PC-3 (cell line): ENCODE measurements around the gene CGNL1. TPM values are rescaled to one million over a fixed set of nuclear protein-coding genes. Genes with fewer than 3 reads are reported as not detected.

Experiments used
- ATAC-seq: fragments of 200-7000 bp; cut with Tn5 transposase; 2 replicates; pipeline ENCODE4 v1.9.1; 2020; ENCODE audit warnings: mild to moderate bottlenecking, moderate library complexity
- BruUV-seq: library from RNA; stranded (reverse); fragments of 400-500 nt; replicated peaks from 2 replicates; lab custom pipeline; 2021; lab: Mats Ljungman, UMichigan
- CTCF ChIA-PET: fragments of 300-600 bp; sonication (Branson Sonifier 250); formaldehyde crosslinking; loops from one replicate; lab custom pipeline; 2022; ENCODE audit warnings: antibody characterized with exemption; lab: Charles Lee
- POLR2A ChIA-PET: fragments of 300-600 bp; sonication (Branson Sonifier 250); formaldehyde crosslinking; loops from one replicate; lab custom pipeline; 2022; ENCODE audit warnings: antibody characterized with exemption; ENCODE audit not compliant: unreplicated experiment; lab: Charles Lee
- DNase-seq: peaks from one replicate; pipeline ENCODE4 v3.0.0-alpha.2; 2015
- H2AFZ ChIP-seq: fragments of 300-600 bp; sonication (generic); 2 replicates; pipeline ENCODE4 v1.6.0; 2016; ENCODE audit warnings: antibody characterized with exemption, low read length
- H3F3A ChIP-seq: fragments of 300-600 bp; sonication (generic); one replicate; pipeline ENCODE4 v1.6.0; 2017; ENCODE audit warnings: antibody characterized with exemption, low read length, control low read depth, mild to moderate bottlenecking; ENCODE audit not compliant: unreplicated experiment
- H3K27ac ChIP-seq: fragments of 300-600 bp; sonication (generic); 2 replicates; pipeline ENCODE4 v1.5.1; 2016; ENCODE audit warnings: mild to moderate bottlenecking, low read length
- H3K27me3 ChIP-seq: fragments of 300-600 bp; sonication (generic); 2 replicates; pipeline ENCODE4 v1.6.1; 2016; ENCODE audit warnings: low read length, mixed read lengths
- H3K36me3 ChIP-seq: fragments of 300-600 bp; sonication (generic); 2 replicates; pipeline ENCODE4 v1.6.1; 2016; ENCODE audit warnings: low read depth, mixed run types, low read length, mixed read lengths
- H3K4me1 ChIP-seq: fragments of 300-600 bp; sonication (generic); 2 replicates; pipeline ENCODE4 v1.5.1; 2016; ENCODE audit warnings: low read length; ENCODE audit not compliant: insufficient read depth
- H3K4me2 ChIP-seq: fragments of 300-600 bp; sonication (generic); 2 replicates; pipeline ENCODE4 v1.6.0; 2016; ENCODE audit warnings: low read length
- H3K4me3 ChIP-seq: fragments of 300-600 bp; sonication (generic); 2 replicates; pipeline ENCODE4 v1.5.1; 2016; ENCODE audit warnings: mild to moderate bottlenecking, low read length, mixed read lengths
- H3K79me2 ChIP-seq: fragments of 300-600 bp; sonication (generic); 2 replicates; pipeline ENCODE4 v1.6.1; 2017; ENCODE audit warnings: low read length, mixed read lengths
- H3K9ac ChIP-seq: fragments of 300-600 bp; sonication (generic); 2 replicates; pipeline ENCODE4 v1.6.0; 2016; ENCODE audit warnings: mild to moderate bottlenecking, low read length
- H3K9me2 ChIP-seq: fragments of 300-600 bp; sonication (generic); replicated peaks from 2 replicates; pipeline ENCODE4 v1.6.1; 2016; ENCODE audit warnings: mixed run types, low read length, mixed read lengths
- H3K9me3 ChIP-seq: fragments of 300-600 bp; sonication (generic); 2 replicates; pipeline ENCODE4 v1.6.1; 2016; ENCODE audit warnings: low read length, mixed read lengths
- H4K20me1 ChIP-seq: fragments of 300-600 bp; sonication (generic); 2 replicates; pipeline ENCODE4 v1.6.1; 2016; ENCODE audit warnings: low read length, mixed read lengths
- EZH2 ChIP-seq: fragments of 300-600 bp; sonication (generic); IDR thresholded peaks from one replicate; pipeline ENCODE4 v1.6.1; 2017; ENCODE audit warnings: antibody characterized with exemption, mild to moderate bottlenecking, low read length; ENCODE audit not compliant: unreplicated experiment
- EZH2phosphoT487 ChIP-seq: fragments of 300-600 bp; sonication (generic); IDR thresholded peaks from 2 replicates; pipeline ENCODE4 v1.6.1; 2018; ENCODE audit warnings: mild to moderate bottlenecking, antibody characterized with exemption, low read length, borderline replicate concordance
- intact Hi-C: fragments of 100-400 bp; cut with micrococcal nuclease; formaldehyde crosslinking; loops from 2 replicates; pipeline ENCODE4 v1.9.0; 2023
- total RNA-seq: library from RNA; depleted of rRNA; stranded (reverse); fragments of >200 nt; gene quantifications from 2 replicates; pipeline ENCODE4 v1.2.3, GENCODE V29; 2014
- TF ChIP-seq, protein P1 (sequence below): fragments of 300-600 bp; sonication (generic); conservative IDR thresholded peaks from 2 replicates; pipeline ENCODE4 v1.5.1; 2017; ENCODE audit warnings: antibody characterized with exemption, low read depth, mild to moderate bottlenecking, low read length

CGNL1 gene
- total RNA-seq, 1 experiment from 2014 or later, result 0.66 TPM

DNA sequence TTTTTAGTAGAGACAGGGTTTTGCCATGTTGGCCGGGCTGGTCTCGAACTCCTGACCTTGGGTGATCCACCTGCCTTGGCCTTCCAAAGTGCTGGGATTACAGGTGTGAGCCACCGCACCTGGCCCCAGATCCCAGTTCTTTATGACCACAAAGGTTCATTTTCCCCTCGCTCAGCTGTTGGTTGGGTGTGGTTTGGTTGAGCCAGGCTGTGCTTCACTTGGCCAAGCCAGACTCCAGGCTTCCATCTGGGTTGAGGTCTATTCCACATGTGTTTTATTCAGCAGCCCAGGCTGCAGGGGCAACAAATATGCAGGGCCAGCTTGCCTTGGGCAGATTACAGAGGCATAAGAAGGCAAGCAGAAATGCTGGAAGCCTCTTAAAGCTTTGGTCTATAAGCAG lies 13.7 kb downstream of the CGNL1 start:
- Histone ChIP-seq H3K9ac (no peak overlapping the region), H4K20me1 (no peaks in the 10 kb centered on the region), H3K79me2 (no peaks in the 10 kb centered on the region), H2AFZ (no peak overlapping the region), H3K27ac (no peak overlapping the region), H3K4me2 (no peak overlapping the region), H3K36me3 (no peaks in the 10 kb centered on the region), H3K4me3 (no peak overlapping the region), H3K9me3 (no peaks in the 10 kb centered on the region), H3F3A (no peaks in the 10 kb centered on the region), H3K9me2 (no peaks in the 10 kb centered on the region), H3K4me1 (0 out of 2 replicates have a peak, but pooled peaks cover 3% of the 10 kb centered on the region), H3K27me3 (no peaks in the 10 kb centered on the region)
- POLR2A ChIA-PET, result no interaction called here
- CTCF ChIA-PET, result no interaction called here
- DNase-seq, result no peak
- ATAC-seq, result no peak
- intact Hi-C loops, result no loop called here
- TF ChIP-seq EZH2 (no peak), EZH2phosphoT487 (no peak)
- TF ChIP-seq, protein P1, sequence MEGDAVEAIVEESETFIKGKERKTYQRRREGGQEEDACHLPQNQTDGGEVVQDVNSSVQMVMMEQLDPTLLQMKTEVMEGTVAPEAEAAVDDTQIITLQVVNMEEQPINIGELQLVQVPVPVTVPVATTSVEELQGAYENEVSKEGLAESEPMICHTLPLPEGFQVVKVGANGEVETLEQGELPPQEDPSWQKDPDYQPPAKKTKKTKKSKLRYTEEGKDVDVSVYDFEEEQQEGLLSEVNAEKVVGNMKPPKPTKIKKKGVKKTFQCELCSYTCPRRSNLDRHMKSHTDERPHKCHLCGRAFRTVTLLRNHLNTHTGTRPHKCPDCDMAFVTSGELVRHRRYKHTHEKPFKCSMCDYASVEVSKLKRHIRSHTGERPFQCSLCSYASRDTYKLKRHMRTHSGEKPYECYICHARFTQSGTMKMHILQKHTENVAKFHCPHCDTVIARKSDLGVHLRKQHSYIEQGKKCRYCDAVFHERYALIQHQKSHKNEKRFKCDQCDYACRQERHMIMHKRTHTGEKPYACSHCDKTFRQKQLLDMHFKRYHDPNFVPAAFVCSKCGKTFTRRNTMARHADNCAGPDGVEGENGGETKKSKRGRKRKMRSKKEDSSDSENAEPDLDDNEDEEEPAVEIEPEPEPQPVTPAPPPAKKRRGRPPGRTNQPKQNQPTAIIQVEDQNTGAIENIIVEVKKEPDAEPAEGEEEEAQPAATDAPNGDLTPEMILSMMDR, result no peak
- no TSS peak for BruUV-seq

DNA sequence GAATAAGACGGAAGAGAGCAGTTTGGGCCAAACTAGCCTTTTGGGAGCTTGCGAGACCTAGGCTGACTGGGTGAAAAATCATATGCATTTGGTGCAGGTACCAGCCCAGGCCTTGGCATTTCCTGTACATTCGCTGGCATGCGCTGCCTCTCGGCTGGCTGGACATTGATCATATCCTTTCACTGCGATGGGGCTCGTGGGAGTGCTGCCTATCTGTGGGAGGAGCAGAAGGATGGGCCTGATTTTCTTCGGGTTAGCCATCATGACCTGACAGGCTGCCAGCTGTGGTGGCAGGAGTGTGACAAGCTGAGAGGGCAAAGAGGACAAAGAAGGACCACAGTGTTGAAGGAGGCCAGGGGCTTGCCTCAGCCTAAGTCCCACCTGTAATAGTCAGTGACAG lies 14.3 kb downstream of the CGNL1 start:
- no peaks in the 10 kb centered on the region for H3K27me3 ChIP-seq
- no peaks in the 10 kb centered on the region for H3K36me3 ChIP-seq
- H3K27ac ChIP-seq, result no peak overlapping the region
- POLR2A ChIA-PET, result no interaction called here
- H3K9me2 ChIP-seq, result no peaks in the 10 kb centered on the region
- H3K4me1 ChIP-seq, result no peaks in the 10 kb centered on the region
- no peak overlapping the region for H3K9ac ChIP-seq
- H2AFZ ChIP-seq, result no peak overlapping the region
- TF ChIP-seq EZH2phosphoT487, result no peak
- TF ChIP-seq EZH2, result no peak
- TF ChIP-seq, protein P1, result no peak
- BruUV-seq, result no TSS peak
- H4K20me1 ChIP-seq, result no peaks in the 10 kb centered on the region
- no peaks in the 10 kb centered on the region for H3K79me2 ChIP-seq
- CTCF ChIA-PET, result interaction anchor here (0.6 kb wide), 1 partner anchor 15 kb away, joined by 8 read pairs; no protein-coding TSS in a partner anchor
- no peak for DNase-seq
- no peaks in the 10 kb centered on the region for H3K9me3 ChIP-seq
- H3F3A ChIP-seq, result no peaks in the 10 kb centered on the region
- intact Hi-C loops, result no loop called here
- no peak overlapping the region for H3K4me3 ChIP-seq
- no peak for ATAC-seq
- no peak overlapping the region for H3K4me2 ChIP-seq

DNA sequence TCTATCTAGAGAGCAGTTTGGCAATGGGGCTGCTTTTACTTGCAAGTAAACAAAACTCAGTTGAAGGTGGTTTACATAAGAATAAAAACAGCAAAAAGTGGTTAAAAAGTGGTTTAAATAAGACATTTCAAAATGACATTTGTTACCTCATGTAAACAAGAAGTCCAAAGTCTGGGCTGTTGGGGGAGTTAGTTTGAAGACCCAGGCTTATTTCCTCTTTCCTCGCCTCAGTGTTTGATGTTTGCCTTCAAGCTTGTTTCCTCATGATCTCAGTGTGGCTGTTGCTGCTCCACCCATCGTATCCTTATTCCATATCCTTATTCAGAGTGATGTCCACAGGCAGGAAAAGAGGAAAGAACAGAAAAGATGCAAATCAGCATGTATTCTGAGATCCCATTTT lies 15.2 kb downstream of the CGNL1 start:
- Histone ChIP-seq H3K9me3 (no peaks in the 10 kb centered on the region), H3K4me1 (no peaks in the 10 kb centered on the region), H3K9ac (no peak overlapping the region), H3K79me2 (no peaks in the 10 kb centered on the region), H3K27ac (no peak overlapping the region), H3K4me3 (no peak overlapping the region), H3K9me2 (no peaks in the 10 kb centered on the region), H3K27me3 (no peaks in the 10 kb centered on the region), H4K20me1 (no peaks in the 10 kb centered on the region), H3K36me3 (no peaks in the 10 kb centered on the region), H3K4me2 (no peak overlapping the region), H2AFZ (no peak overlapping the region), H3F3A (no peaks in the 10 kb centered on the region)
- ATAC-seq (no peak), DNase-seq (no peak)
- intact Hi-C loops, result no loop called here
- BruUV-seq, result no TSS peak
- CTCF ChIA-PET, result no interaction called here
- POLR2A ChIA-PET, result no interaction called here
- TF ChIP-seq, protein P1, result no peak
- TF ChIP-seq EZH2phosphoT487 (no peak), EZH2 (no peak)
